A204.1 (cell line): ENCODE measurements around the gene GLYAT.

Experiments used
- FAIRE-seq: peaks from 2 replicates; lab custom pipeline; 2012; peaks lifted over from hg19 to GRCh38; lab: Jason Lieb, UNC

GLYAT gene, protein sequence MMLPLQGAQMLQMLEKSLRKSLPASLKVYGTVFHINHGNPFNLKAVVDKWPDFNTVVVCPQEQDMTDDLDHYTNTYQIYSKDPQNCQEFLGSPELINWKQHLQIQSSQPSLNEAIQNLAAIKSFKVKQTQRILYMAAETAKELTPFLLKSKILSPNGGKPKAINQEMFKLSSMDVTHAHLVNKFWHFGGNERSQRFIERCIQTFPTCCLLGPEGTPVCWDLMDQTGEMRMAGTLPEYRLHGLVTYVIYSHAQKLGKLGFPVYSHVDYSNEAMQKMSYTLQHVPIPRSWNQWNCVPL

DNA sequence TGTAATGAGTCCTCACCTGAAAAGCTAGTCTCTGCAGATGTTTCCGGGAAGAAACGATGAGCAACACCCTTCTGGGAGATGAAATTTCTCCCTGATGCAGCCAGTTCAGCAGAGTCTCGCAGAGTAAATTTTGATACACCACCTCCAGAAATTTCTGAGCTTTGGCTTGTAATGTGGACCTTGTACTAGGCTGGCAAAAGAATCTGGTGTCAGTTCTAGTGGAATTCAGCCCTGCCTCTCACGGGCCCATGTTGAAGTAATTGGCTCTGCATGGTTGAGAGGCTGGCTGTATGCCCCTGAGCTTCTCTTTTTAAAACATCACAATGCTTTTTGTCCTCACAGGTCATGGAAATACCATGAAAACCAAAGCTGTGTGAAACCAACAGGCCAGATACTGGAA is at the start of gene GLYAT:
Gene GLYAT (minus strand): TSS at position 125 of the 400 bp plus-strand sequence. CDS start 7,447 bp downstream, outside the sequence.
- FAIRE-seq = no peak

GRCh38 chr11:58781345-58781744 is 49.6 kb upstream of the GLYAT start:
- no peak for FAIRE-seq

DNA sequence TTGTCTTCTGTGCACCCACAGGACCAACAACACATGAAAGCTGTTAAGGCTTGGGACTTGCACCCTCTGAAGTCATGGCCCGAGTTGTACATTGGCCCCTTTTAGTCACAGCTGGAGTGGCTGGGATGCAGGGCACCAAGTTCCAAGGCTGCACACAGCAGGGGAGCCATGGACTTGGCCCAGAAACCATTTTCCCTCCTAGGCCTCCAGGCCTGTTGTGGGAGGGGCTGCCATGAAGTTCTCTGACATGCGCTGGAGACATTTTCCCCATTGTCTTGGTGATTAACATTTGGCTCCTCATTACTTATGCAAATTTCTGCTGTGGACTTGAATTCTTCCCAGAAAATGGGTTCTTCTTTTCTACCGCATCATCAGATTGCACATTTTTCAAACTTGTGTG is 48.8 kb upstream of the GLYAT start:
- no peak for FAIRE-seq

DNA sequence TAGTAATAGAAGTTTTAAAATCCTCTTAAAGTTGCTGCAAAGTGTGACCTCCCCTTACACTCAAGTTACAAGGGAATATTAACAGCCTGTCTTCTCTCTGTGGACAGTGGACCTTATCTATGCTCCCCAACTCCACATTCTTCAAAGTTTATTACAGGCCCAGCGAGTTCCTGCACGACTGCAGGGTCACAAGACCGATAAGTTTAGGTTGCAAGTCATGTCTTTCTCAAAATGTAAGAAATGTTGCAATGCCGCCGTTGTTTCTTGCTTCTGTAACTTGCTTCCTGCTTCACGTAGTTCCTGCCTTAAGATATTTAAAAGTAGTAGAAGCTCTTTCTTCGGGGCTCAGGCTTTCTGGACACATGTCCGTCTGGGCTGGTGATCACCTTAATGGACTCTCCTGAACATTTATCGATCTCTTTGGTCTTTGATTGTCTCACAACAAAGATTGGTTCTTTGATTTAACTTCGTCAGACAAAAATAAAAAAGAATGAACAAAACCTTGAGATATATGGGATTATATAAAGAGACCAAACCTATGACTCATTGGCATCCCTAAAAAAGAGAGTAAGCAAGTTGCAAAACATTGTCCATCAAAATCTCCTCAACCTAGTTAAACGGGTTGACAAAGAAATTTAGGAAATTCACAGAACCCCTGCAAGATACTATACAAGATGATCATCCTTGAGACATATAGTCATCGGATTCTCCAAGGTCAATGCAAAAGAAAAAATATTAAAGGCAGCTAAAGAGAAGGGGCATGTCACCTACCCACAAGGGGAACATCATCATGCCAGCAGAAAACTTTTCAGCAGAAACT is 45.4 kb upstream of the GLYAT start:
- FAIRE-seq = no peak

GRCh38 chr11:58775066-58775708 is 43.4 kb upstream of the GLYAT start:
- no peak for FAIRE-seq

DNA sequence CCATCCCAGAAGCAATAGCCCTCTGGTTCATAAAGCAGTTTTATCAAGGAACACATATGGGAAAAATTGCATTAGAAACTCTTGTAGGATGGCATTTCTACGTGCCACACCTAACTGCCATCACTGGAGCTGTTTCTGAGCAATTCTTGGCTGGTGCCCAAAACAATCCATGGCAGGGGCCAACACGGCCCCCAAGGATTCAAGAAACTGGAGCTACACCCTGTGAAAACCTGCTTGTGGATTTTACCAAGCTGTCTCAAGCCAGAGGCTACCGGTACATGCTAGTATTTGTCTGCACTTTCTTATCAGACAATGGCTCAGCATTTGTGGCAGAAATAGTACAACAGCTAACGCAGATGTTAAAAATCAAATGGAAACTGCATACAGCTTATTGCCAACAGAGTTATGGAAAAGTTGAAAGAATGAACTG is 42.4 kb upstream of the GLYAT start:
- FAIRE-seq = no peak

DNA sequence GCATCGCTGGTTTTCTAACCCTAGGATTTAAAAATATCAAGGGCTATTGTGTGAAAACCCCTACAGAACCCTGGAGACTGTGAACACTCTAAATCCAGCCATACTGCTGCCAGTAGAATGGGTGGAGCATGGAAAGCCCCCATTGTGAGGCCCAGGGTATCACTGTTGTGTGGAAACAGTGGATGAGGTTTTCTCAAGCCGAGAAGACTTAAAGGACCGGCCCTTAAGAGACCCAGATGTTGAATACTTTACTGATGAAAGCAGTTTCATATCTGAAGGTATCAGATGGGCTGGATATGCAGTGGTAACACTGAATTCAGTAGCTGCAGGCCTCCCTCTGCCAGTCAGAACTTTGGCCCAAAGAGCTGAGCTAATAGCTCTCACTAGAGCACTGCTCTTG is 41.6 kb upstream of the GLYAT start:
- no peak for FAIRE-seq

- no peak for FAIRE-seq
Observed at GRCh38 chr11:58772329-58773285, 40.9 kb upstream of the GLYAT start.

DNA sequence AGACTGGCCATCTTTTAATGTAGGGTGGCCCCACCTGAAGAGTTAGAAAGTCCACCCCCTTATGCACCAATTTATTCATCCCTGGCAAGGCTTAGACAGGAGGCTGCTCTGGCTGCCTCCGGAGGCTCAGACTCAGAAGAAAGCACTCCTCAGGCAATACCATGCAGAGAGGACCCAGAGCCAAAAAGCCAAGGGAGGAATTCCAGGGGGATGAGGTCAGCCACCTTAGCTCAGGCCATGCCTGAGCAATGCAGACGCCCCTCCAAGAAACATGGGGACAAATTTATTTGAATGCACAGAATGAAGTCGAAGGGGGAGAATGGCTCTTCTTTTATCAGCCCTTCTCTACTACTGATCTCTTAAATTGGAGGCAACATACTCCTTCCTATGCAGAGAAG is 39.7 kb upstream of the GLYAT start:
- no peak for FAIRE-seq

- FAIRE-seq = no peak
Observed at GRCh38 chr11:58770627-58771457, 39.1 kb upstream of the GLYAT start.

- FAIRE-seq = no peak
Observed at GRCh38 chr11:58770166-58770565, 38.4 kb upstream of the GLYAT start.

GRCh38 chr11:58769308-58769707 is 37.6 kb upstream of the GLYAT start:
- no peak for FAIRE-seq

DNA sequence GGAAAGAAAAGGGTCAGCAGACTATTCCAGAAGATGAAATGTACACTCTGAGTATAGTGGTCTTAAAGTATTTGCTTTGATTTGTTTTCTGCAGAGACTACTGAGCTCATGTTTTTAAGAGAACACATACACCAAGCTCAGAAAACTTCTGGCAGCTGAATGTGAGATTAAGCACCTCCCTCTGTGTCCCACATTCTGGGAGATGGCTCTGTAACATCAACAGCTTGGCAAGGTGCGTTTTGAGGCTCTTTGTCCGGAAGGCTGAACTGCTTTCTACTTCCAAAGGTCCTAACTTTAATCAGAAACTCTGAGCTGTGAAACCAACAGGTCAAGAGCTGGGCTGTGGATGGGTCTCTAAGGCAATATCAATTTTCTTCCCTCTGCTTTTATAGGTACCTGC is 36.4 kb upstream of the GLYAT start:
- no peak for FAIRE-seq

- no peak for FAIRE-seq
Observed at GRCh38 chr11:58765078-58765477, 33.3 kb upstream of the GLYAT start.

DNA sequence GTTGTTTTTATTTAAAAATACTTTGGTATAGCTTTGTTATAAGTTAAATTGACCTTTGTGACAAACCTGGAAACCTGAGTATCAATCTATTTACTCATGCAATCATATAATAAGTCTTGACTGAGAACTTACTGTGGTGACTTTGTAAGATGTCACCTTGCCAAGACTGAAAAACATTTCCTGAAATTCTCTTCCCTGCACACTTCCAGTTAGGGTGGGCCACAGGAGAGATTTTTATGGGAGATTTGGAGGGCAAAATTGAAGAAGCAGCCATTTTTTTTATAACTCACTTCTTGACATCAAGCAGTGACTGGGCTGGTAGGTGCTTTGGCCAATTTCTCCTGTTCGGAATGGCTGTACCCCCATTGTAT is 31.4 kb upstream of the GLYAT start:
- no peak for FAIRE-seq

DNA sequence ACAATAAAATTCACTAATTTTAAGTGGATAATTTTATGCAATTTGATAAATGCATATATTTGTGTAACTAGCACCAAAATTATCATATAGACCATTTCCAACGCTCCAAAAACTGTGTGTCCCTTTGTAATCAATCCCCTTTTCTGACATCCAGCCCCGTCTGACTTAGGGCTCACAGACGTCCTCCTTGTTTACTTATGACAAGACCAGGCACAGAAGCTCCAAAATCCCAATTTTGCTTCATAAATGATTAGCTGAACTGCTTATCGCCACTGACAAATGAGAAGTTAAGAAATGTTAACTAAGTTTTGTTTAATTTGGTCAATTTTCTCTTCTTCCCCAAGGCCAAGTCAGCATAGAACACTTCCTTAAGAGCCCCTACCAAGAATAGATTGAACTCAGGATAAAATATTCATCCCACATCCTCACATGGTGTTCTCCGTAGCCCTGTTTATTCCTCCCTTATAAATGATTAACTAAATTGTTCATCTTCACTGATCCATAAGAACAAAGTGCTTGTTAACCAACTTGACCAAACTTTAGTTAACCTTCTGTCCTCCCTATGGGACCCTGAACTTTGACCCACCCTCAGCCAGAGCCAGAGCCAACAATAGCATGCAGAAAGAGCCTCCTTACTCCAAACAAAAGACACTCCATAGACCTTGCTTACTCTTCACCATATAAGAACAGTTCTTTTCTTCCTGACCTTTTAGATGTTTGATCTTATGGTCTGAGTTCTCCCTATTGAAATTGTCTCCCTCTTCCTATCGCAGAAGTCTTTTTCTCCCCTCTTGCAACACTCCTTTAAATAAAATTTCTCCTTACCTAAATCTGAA is 30.8 kb upstream of the GLYAT start:
- no peak for FAIRE-seq

DNA sequence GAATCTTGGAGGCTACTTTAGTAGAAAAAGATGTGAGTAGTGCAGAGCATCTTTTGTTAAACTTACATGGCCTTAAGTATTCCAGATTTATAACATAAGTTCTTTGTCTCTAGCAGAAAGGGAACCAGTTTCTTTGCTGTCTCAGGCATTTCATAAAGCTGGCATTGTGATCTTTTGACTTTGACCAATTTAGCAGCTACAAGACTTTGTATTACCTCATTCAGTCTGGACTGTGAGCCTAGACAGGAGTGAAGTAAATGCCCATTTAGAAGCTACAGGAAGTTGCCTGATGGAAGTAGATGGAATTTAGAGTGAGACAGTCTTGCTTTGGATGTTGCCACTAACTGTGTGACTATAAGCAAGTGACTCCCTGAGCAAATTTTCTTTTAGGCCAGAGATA is 25.7 kb upstream of the GLYAT start:
- no peak for FAIRE-seq

- no peak for FAIRE-seq
Observed at GRCh38 chr11:58745705-58746364, 14.1 kb upstream of the GLYAT start.

- FAIRE-seq = no peak
Observed at GRCh38 chr11:58744988-58745704, 13.4 kb upstream of the GLYAT start.
